IMR-90 (cell line): Measurements from ENCODE around the gene NCDN.

Experiments used
- BHLHE40 ChIP-seq: fragments of 150-350 bp; IDR thresholded peaks from 2 replicates; pipeline ENCODE4 v1.6.1; 2016; ENCODE audit warnings: mild to moderate bottlenecking, low read depth, low read length
- CEBPB ChIP-seq: IDR thresholded peaks from 2 replicates; pipeline ENCODE4 v1.6.1; 2012; ENCODE audit warnings: low read depth, low read length, improper control_type of control experiment
- CHD1 ChIP-seq: IDR thresholded peaks from 2 replicates; pipeline ENCODE4 v1.6.1; 2012; ENCODE audit warnings: low read depth, low read length, improper control_type of control experiment
- MAFK ChIP-seq: IDR thresholded peaks from 2 replicates; pipeline ENCODE4 v1.6.1; 2012; ENCODE audit warnings: low read depth, low read length, improper control_type of control experiment
- MAZ ChIP-seq: IDR thresholded peaks from 2 replicates; pipeline ENCODE4 v1.6.1; 2012; ENCODE audit warnings: low read depth, mild to moderate bottlenecking, low read length, improper control_type of control experiment, moderate library complexity, borderline replicate concordance
- MXI1 ChIP-seq: IDR thresholded peaks from 2 replicates; pipeline ENCODE4 v1.6.1; 2012; ENCODE audit warnings: low read depth, mild to moderate bottlenecking, low read length, moderate library complexity, borderline replicate concordance
- POLR2A ChIP-seq: IDR thresholded peaks from 2 replicates; pipeline ENCODE4 v1.6.1; 2012; ENCODE audit warnings: mild to moderate bottlenecking, low read depth, low read length
- RAD21 ChIP-seq: IDR thresholded peaks from 2 replicates; pipeline ENCODE4 v1.6.1; 2012; ENCODE audit warnings: low read length, improper control_type of control experiment
- RCOR1 ChIP-seq: IDR thresholded peaks from 2 replicates; pipeline ENCODE4 v1.6.1; 2012; ENCODE audit warnings: mild to moderate bottlenecking, low read length, improper control_type of control experiment; ENCODE audit not compliant: insufficient replicate concordance
- RFX5 ChIP-seq: IDR thresholded peaks from 2 replicates; pipeline ENCODE4 v1.8.0; 2012; ENCODE audit warnings: low read depth, mild to moderate bottlenecking, low read length, moderate library complexity
- SMC3 ChIP-seq: fragments of 150-350 bp; IDR thresholded peaks from 2 replicates; pipeline ENCODE4 v1.6.1; 2016; ENCODE audit warnings: low read depth, mild to moderate bottlenecking, antibody characterized with exemption, low read length, moderate library complexity
- TF ChIP-seq, protein P1 (sequence below): conservative IDR thresholded peaks from 2 replicates; pipeline ENCODE4 v1.5.1; 2012; ENCODE audit warnings: mild to moderate bottlenecking, low read depth, low read length, improper control_type of control experiment
- TF ChIP-seq, protein P2 (sequence below): fragments of 150-350 bp; IDR thresholded peaks from 2 replicates; pipeline ENCODE4 v1.6.1; 2017; ENCODE audit warnings: mild to moderate bottlenecking, antibody characterized with exemption, low read length, low read depth
- TF ChIP-seq, protein P3 (sequence below): fragments of 150-350 bp; IDR thresholded peaks from 2 replicates; pipeline ENCODE4 v1.6.1; 2016; ENCODE audit warnings: low read depth, mild to moderate bottlenecking, low read length, moderate library complexity, borderline replicate concordance

DNA sequence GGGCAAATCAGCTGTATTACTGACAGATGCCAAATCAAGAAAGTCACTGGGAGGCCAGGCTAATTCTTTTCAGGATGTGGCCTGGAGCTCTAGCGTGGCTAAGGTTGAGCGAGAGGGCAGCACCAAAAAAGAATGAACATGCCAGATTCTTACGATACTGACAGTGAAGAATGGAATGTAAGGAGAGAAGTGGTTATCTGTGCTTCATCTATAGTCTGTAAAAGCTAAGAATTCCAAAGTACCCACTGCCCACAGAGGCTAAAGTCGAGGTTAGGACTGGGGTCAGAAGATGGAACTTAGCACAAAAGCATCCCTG, 48.2 kb downstream of the NCDN start:
- TF ChIP-seq RAD21 (no peak), RCOR1 (no peak), SMC3 (no peak), MAFK (no peak), POLR2A (no peak), MXI1 (no peak), CEBPB (no peak), CHD1 (no peak), RFX5 (no peak), BHLHE40 (no peak), MAZ (no peak)
- TF ChIP-seq, protein P1, sequence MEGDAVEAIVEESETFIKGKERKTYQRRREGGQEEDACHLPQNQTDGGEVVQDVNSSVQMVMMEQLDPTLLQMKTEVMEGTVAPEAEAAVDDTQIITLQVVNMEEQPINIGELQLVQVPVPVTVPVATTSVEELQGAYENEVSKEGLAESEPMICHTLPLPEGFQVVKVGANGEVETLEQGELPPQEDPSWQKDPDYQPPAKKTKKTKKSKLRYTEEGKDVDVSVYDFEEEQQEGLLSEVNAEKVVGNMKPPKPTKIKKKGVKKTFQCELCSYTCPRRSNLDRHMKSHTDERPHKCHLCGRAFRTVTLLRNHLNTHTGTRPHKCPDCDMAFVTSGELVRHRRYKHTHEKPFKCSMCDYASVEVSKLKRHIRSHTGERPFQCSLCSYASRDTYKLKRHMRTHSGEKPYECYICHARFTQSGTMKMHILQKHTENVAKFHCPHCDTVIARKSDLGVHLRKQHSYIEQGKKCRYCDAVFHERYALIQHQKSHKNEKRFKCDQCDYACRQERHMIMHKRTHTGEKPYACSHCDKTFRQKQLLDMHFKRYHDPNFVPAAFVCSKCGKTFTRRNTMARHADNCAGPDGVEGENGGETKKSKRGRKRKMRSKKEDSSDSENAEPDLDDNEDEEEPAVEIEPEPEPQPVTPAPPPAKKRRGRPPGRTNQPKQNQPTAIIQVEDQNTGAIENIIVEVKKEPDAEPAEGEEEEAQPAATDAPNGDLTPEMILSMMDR, result no peak
- TF ChIP-seq, protein P2, sequence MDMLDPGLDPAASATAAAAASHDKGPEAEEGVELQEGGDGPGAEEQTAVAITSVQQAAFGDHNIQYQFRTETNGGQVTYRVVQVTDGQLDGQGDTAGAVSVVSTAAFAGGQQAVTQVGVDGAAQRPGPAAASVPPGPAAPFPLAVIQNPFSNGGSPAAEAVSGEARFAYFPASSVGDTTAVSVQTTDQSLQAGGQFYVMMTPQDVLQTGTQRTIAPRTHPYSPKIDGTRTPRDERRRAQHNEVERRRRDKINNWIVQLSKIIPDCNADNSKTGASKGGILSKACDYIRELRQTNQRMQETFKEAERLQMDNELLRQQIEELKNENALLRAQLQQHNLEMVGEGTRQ, result no peak
- TF ChIP-seq, protein P3, sequence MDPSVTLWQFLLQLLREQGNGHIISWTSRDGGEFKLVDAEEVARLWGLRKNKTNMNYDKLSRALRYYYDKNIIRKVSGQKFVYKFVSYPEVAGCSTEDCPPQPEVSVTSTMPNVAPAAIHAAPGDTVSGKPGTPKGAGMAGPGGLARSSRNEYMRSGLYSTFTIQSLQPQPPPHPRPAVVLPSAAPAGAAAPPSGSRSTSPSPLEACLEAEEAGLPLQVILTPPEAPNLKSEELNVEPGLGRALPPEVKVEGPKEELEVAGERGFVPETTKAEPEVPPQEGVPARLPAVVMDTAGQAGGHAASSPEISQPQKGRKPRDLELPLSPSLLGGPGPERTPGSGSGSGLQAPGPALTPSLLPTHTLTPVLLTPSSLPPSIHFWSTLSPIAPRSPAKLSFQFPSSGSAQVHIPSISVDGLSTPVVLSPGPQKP, result no peak
